ENCODE data around the gene IL34. TPM values are rescaled to one million over a fixed set of nuclear protein-coding genes. Genes with fewer than 3 reads are reported as not detected.

IL34 gene
- total and polyA plus RNA-seq, 2 donors from 2014 or later = 5.9 to 7.4 TPM

DNA sequence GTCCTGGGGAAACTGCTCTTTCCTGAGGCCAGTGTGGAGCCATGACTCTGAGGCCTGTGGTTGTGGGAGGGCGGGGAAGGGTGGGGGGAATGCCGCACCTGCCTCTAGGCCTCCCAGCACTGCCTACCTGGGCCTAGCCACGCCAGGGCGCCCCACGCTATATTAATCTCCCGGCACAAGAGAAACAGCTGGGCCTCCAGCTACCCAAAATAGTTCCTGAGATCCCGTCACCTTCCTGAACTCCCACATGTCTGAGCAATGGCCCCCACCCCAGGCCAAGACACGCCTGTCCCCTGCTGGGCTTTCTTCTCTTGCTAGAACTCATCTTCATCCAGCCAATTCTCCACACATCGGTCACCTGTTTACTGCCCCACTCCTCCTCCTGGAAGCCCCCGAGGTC lies 52.5 kb downstream of the IL34 start:
- Histone ChIP-seq H3K27ac (ENCODE audit: low read depth in 2 of 2, low read length in 2 of 2) (no peak overlapping the region), H3K4me1 (ENCODE audit: control insufficient read depth in 2 of 3, insufficient read depth in 2 of 3, low read depth in 1 of 3, low read length in 3 of 3) (peaks cover 0 to 52% (median 31%) of the 10 kb centered on the region in 3 donors)

DNA sequence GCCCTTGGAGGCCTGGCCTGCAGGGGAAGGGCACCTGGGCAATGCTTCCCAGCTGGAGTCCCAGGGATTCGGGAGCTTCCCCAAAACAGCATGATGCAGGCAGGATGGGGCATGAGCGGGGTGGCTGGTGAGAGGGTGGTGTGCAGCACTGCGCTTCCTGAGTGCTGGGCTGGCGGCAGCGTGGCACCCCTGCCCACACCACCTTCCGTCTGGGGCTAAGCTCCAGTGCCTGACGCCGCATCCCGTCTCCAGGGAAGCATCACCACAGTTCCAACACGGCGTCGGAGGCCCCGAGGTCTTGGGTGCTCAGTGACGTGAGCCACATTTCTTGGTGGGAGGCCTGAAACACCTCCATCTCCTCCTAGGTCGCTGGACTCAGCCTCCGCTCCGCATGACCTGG lies 53.3 kb downstream of the IL34 start:
- peaks cover 0 to 50% (median 35%) of the 10 kb centered on the region in 3 donors for H3K4me1 ChIP-seq (ENCODE audit: control insufficient read depth in 2 of 3, insufficient read depth in 2 of 3, low read depth in 1 of 3, low read length in 3 of 3)
- intact Hi-C loops (cut with DNase I) = no loop called here

More for the DNA sequence above, 52.5 kb downstream of the IL34 start:
- H3K4me3 ChIP-seq (ENCODE audit: low read length in 3 of 3) = no peak overlapping the region
- intact Hi-C loops (cut with DNase I) = no loop called here
- TF ChIP-seq, protein P1, sequence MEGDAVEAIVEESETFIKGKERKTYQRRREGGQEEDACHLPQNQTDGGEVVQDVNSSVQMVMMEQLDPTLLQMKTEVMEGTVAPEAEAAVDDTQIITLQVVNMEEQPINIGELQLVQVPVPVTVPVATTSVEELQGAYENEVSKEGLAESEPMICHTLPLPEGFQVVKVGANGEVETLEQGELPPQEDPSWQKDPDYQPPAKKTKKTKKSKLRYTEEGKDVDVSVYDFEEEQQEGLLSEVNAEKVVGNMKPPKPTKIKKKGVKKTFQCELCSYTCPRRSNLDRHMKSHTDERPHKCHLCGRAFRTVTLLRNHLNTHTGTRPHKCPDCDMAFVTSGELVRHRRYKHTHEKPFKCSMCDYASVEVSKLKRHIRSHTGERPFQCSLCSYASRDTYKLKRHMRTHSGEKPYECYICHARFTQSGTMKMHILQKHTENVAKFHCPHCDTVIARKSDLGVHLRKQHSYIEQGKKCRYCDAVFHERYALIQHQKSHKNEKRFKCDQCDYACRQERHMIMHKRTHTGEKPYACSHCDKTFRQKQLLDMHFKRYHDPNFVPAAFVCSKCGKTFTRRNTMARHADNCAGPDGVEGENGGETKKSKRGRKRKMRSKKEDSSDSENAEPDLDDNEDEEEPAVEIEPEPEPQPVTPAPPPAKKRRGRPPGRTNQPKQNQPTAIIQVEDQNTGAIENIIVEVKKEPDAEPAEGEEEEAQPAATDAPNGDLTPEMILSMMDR (IDR thresholded peaks at IDR 0.05; ENCODE audit: borderline replicate concordance, extremely low read depth, insufficient read depth) = no peak
- H3K27me3 ChIP-seq (ENCODE audit: control insufficient read depth, insufficient read depth, low read length) = no peaks in the 10 kb centered on the region
- H3K9ac ChIP-seq (ENCODE audit: low read length in 3 of 3) = no peak overlapping the region
- no peaks in the 10 kb centered on the region for H3K9me3 ChIP-seq (ENCODE audit: control insufficient read depth in 2 of 3, insufficient read depth in 1 of 3, low read length in 3 of 3)
- H3K36me3 ChIP-seq (ENCODE audit: control insufficient read depth in 2 of 3, insufficient read depth in 3 of 3, low read length in 3 of 3) = no peaks in the 10 kb centered on the region
- DNase-seq = no peak
- FAIRE-seq = no peak

DNA sequence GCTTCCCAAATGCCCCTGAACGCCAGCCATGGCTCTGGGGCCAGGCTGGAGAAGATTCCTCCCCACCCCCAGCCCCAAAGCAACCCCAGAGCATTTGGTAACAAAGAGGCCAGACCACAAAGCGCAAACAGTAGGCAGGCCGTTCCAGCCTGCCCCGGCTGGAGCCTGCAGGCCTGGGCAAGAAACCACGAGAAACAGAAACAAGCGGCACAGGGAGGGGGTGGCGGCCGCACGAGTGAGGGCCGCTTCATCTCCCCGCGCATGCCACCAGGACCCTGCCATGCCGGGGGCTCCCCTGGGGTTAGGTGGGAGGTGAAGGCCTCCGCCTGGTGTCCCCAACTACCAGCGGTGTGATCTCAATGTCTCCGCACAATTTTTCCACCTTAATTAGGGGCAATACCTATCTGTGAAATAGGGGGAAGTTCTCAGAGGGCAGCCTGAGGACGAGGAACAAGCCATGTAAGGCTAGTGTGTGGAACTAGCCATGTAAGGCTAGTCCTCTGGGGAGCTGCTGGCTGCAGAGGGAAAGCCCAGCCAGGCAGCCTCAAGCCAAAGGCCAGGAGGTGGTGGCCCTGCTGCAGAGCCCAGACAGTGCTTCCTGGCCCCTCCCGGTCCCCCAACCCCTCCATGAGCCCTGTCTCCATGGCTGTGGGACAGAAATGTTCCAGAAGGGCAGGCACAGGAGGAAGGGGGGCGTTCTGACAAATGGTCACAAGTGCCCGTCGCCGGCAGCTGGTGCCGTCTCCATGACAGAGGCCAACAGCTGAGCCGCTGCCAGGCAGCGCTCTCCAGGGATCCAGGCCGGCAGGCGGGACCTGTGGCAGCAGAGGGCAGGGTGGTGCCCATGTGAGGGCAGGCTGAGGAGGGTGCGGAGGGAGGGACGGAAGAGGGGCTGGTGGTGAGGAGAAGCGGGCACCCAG lies 54.0 kb downstream of the IL34 start:
- Histone ChIP-seq H3K27ac (ENCODE audit: low read depth in 2 of 2, low read length in 2 of 2) (peak overlapping the region; percentile 72 to 78), H3K36me3 (ENCODE audit: control insufficient read depth in 2 of 3, insufficient read depth in 3 of 3, low read length in 3 of 3) (no peaks in the 10 kb centered on the region), H3K9me3 (ENCODE audit: control insufficient read depth in 2 of 3, insufficient read depth in 1 of 3, low read length in 3 of 3) (no peaks in the 10 kb centered on the region), H3K4me3 (ENCODE audit: low read length in 3 of 3) (no peak overlapping the region), H3K27me3 (ENCODE audit: control insufficient read depth, insufficient read depth, low read length) (no peaks in the 10 kb centered on the region), H3K9ac (ENCODE audit: low read length in 3 of 3) (peak overlapping the region in 1 of 3 donors; percentile 65), H3K4me1 (ENCODE audit: control insufficient read depth in 2 of 3, insufficient read depth in 2 of 3, low read depth in 1 of 3, low read length in 3 of 3) (peaks cover 0 to 49% (median 34%) of the 10 kb centered on the region in 3 donors)
- DNase-seq (peak in 3 of 5 donors; percentile 53 to 71 (median 53)), FAIRE-seq (no peak)
- intact Hi-C loops (cut with DNase I) = no loop called here
- TF ChIP-seq, protein P1 (IDR thresholded peaks at IDR 0.05; ENCODE audit: borderline replicate concordance, extremely low read depth, insufficient read depth) = no peak

More for the DNA sequence above, 53.3 kb downstream of the IL34 start:
- Histone ChIP-seq H3K9ac (ENCODE audit: low read length in 3 of 3) (no peak overlapping the region), H3K36me3 (ENCODE audit: control insufficient read depth in 2 of 3, insufficient read depth in 3 of 3, low read length in 3 of 3) (no peaks in the 10 kb centered on the region), H3K27me3 (ENCODE audit: control insufficient read depth, insufficient read depth, low read length) (no peaks in the 10 kb centered on the region), H3K4me3 (ENCODE audit: low read length in 3 of 3) (no peak overlapping the region), H3K27ac (ENCODE audit: low read depth in 2 of 2, low read length in 2 of 2) (peak overlapping the region; percentile 72 to 78), H3K9me3 (ENCODE audit: control insufficient read depth in 2 of 3, insufficient read depth in 1 of 3, low read length in 3 of 3) (no peaks in the 10 kb centered on the region)
- no peak for DNase-seq
- no peak for FAIRE-seq
- TF ChIP-seq, protein P1 (IDR thresholded peaks at IDR 0.05; ENCODE audit: borderline replicate concordance, extremely low read depth, insufficient read depth) = no peak

Measured in kidney (tissue), 14 donors.